Airway epithelial cell (primary cell): ENCODE measurements around the gene REEP2. TPM values are rescaled to one million over a fixed set of nuclear protein-coding genes. Genes with fewer than 3 reads are reported as not detected.

Source experiments
- total RNA-seq: library from RNA; depleted of rRNA; stranded (reverse); fragments of >200 nt; gene quantifications from 2 replicates; pipeline ENCODE4 v1.2.3, GENCODE V29; 2015

REEP2 gene, protein sequence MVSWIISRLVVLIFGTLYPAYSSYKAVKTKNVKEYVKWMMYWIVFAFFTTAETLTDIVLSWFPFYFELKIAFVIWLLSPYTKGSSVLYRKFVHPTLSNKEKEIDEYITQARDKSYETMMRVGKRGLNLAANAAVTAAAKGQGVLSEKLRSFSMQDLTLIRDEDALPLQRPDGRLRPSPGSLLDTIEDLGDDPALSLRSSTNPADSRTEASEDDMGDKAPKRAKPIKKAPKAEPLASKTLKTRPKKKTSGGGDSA
- total RNA-seq: 15.8 and 19.3 TPM in 2 replicates

GRCh38 chr5:138438724-138439476 lies at the start of gene REEP2:
TSS of gene REEP2 (plus strand) at chr5:138439057. CDS start at chr5:138439209, 152 bp downstream.

DNA sequence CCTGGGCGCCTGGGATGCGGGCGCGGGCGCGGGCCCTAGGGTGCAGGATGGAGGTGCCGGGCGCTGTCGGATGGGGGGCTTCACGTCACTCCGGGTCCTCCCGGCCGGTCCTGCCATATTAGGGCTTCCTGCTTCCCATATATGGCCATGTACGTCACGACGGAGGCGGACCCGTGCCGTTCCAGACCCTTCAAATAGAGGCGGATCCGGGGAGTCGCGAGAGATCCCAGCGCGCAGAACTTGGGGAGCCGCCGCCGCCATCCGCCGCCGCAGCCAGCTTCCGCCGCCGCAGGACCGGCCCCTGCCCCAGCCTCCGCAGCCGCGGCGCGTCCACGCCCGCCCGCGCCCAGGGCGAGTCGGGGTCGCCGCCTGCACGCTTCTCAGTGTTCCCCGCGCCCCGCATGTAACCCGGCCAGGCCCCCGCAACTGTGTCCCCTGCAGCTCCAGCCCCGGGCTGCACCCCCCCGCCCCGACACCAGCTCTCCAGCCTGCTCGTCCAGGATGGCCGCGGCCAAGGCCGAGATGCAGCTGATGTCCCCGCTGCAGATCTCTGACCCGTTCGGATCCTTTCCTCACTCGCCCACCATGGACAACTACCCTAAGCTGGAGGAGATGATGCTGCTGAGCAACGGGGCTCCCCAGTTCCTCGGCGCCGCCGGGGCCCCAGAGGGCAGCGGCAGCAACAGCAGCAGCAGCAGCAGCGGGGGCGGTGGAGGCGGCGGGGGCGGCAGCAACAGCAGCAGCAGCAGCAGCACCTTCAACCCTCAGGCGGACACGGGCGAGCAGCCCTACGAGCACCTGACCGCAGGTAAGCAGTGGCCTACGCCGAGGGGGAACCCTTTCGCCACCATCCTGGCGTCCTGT lies 26.6 kb downstream of the REEP2 start, which contains the start of gene EGR1:
Gene EGR1 (plus strand): TSS at position 219 of the 864 bp plus-strand sequence. CDS start 283 bp downstream, at position 502.

Other genes starting within 250 kb of the REEP2 start
- gene CDC23, start 225.7 kb upstream of the REEP2 start, total RNA-seq: 18.9 and 27.6 TPM in 2 replicates
- gene GFRA3, start 164.4 kb upstream of the REEP2 start, total RNA-seq: not detected in 2 replicates
- gene CDC25C, start 107.3 kb upstream of the REEP2 start, total RNA-seq: 7.4 and 8.8 TPM in 2 replicates
- gene FAM53C, start 100.8 kb upstream of the REEP2 start, total RNA-seq: 16.9 and 33.5 TPM in 2 replicates
- gene KDM3B, start 86.4 kb upstream of the REEP2 start, total RNA-seq: 23.8 and 31.4 TPM in 2 replicates
- gene EGR1, start 26.4 kb downstream of the REEP2 start, total RNA-seq: 17.6 and 31.9 TPM in 2 replicates
- gene ETF1, start 104.2 kb downstream of the REEP2 start, total RNA-seq: 100.0 and 111 TPM in 2 replicates
- gene HSPA9, start 136.3 kb downstream of the REEP2 start, total RNA-seq: 253 and 268 TPM in 2 replicates